ENCODE results near the gene GPR21.

GPR21 gene

DNA sequence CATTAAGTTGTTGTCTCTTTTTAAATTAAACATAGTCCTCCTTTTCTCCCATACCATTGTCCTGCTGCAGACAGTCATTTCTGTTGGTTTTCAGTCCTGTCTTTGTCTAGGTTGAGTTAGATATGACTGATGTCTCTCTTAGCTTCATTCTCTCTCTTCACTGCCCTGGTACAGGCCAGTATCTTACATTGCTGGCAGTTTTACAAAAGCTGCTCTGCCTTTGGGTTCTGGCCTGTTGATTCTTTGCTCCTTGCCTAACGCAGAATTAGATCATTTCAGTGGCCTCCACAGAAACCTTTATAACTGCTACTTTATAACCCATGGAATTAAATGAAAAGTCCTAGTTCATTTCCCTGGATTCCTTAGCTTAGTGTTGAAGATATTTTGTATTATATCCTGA, 33.7 kb downstream of the GPR21 start:
- Histone ChIP-seq H3K4me2 (ENCODE audit: low read length) (no peak overlapping the region), H3K9me3 (replicated peaks; ENCODE audit: low read length) (no peaks in the 10 kb centered on the region), H3K4me1 (ENCODE audit: control insufficient read depth, insufficient read depth, low read length) (peaks cover 49% of the 10 kb centered on the region), H3K27me3 (ENCODE audit: control insufficient read depth, insufficient read depth, low read length) (no peaks in the 10 kb centered on the region), H3K36me3 (ENCODE audit: insufficient read depth, low read length) (peaks cover 22% of the 10 kb centered on the region), H3K4me3 (ENCODE audit: low read length) (no peak overlapping the region), H3K9ac (ENCODE audit: low read depth, low read length) (no peak overlapping the region)

DNA sequence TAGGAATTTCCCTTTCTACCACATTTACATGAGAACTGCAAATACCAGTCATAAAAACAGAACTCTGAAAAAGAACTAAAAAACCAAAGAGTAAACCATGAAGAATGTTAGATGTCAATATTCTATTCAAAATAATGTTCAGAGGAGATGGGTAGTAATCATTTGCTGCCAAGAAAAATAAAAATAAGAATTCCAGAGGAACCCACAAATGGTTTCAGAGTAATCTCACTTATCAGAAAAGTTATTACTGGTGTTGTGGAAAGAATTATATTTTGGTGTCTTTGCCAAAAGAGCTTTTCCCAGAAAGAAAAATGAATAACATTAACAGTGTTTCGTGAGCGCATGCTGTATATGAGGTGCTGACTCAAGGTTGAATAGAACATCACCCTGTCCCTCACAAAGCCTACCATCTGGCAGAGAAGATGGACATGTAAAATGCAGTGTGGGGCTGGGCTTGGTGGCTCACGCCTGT, 35.6 kb downstream of the GPR21 start:
- Histone ChIP-seq H3K36me3 (ENCODE audit: insufficient read depth, low read length) (peaks cover 22% of the 10 kb centered on the region), H3K9ac (ENCODE audit: low read depth, low read length) (peak overlapping the region; percentile 72), H3K4me2 (ENCODE audit: low read length) (no peak overlapping the region), H3K4me1 (ENCODE audit: control insufficient read depth, insufficient read depth, low read length) (peaks cover 37% of the 10 kb centered on the region), H3K9me3 (replicated peaks; ENCODE audit: low read length) (no peaks in the 10 kb centered on the region), H3K4me3 (ENCODE audit: low read length) (no peak overlapping the region), H3K27me3 (ENCODE audit: control insufficient read depth, insufficient read depth, low read length) (no peaks in the 10 kb centered on the region)

DNA sequence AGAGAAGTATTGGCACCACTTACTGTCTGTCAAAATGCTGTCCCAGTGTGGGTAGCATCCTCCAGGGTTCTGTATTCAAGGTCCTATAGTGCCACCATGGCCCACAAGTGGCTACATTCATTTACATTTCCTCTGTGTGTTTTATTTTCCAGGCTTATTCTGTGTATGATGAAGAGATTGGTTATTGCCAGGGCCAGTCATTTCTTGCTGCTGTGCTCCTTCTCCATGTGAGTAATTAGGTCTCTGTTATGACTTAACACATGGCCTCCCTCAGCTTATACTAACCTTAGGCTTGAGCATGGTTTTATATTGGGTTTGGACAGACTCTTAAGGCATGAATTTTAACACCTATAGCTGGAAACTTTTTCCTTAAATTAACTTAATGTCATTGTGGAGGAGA, 36.7 kb downstream of the GPR21 start:
- Histone ChIP-seq H3K36me3 (ENCODE audit: insufficient read depth, low read length) (peaks cover 26% of the 10 kb centered on the region), H3K4me3 (ENCODE audit: low read length) (no peak overlapping the region), H3K9ac (ENCODE audit: low read depth, low read length) (no peak overlapping the region), H3K9me3 (replicated peaks; ENCODE audit: low read length) (no peaks in the 10 kb centered on the region), H3K4me2 (ENCODE audit: low read length) (no peak overlapping the region), H3K4me1 (ENCODE audit: control insufficient read depth, insufficient read depth, low read length) (peaks cover 42% of the 10 kb centered on the region), H3K27me3 (ENCODE audit: control insufficient read depth, insufficient read depth, low read length) (no peaks in the 10 kb centered on the region)

DNA sequence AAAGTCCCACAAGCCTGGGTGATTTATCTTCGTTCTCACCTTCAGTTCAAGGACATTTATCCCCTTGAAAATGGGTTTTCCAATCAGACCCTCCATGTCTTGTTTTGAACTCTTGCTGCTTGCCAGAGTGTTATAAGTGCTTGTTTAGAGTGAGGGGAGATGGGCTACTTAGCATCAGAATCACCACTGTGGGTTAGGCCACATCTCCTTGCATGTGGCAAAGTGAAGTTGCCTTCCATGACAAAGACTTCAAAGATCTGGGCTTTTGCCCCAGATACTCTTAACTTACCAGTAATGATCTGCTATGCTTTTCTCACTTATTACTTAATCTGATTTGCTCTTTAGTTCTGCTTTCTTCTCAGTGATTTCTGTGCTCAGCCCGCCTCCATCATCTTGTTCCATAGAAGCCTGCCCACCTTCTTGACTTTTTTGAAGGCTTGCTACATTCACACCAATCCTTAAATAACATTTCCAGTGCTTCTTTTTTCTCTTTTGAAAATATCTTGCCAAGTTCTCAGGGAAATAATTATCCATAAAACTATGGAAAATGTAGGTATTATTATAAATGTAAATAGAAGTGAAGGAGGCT, 39.0 kb downstream of the GPR21 start:
- Histone ChIP-seq H3K9ac (ENCODE audit: low read depth, low read length) (no peak overlapping the region), H3K4me2 (ENCODE audit: low read length) (no peak overlapping the region), H3K4me1 (ENCODE audit: control insufficient read depth, insufficient read depth, low read length) (peaks cover 37% of the 10 kb centered on the region), H3K4me3 (ENCODE audit: low read length) (no peak overlapping the region), H3K9me3 (replicated peaks; ENCODE audit: low read length) (no peaks in the 10 kb centered on the region), H3K27me3 (ENCODE audit: control insufficient read depth, insufficient read depth, low read length) (no peaks in the 10 kb centered on the region), H3K36me3 (ENCODE audit: insufficient read depth, low read length) (peaks cover 13% of the 10 kb centered on the region)

DNA sequence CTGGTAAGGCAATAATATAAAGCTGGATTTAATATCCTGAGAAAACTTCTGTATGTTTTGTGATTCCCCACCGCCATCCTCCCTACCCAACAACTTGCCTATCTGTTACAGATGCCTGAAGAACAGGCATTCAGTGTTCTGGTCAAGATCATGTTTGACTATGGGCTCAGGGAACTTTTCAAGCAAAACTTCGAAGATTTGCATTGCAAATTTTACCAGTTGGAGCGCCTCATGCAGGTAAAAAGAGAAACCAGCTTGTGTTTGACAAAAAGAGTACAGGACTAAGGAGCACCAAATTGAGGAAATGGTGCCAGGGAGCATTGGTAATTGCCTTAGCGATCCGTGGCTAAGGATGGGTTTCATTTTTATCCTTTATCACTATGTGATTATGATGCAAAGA, 40.0 kb downstream of the GPR21 start:
- Histone ChIP-seq H3K9me3 (replicated peaks; ENCODE audit: low read length) (no peaks in the 10 kb centered on the region), H3K4me2 (ENCODE audit: low read length) (peak overlapping the region; percentile 2), H3K27me3 (ENCODE audit: control insufficient read depth, insufficient read depth, low read length) (no peaks in the 10 kb centered on the region), H3K4me1 (ENCODE audit: control insufficient read depth, insufficient read depth, low read length) (peaks cover 27% of the 10 kb centered on the region), H3K4me3 (ENCODE audit: low read length) (no peak overlapping the region), H3K9ac (ENCODE audit: low read depth, low read length) (peak overlapping the region; percentile 34), H3K36me3 (ENCODE audit: insufficient read depth, low read length) (peaks cover 9% of the 10 kb centered on the region)

DNA sequence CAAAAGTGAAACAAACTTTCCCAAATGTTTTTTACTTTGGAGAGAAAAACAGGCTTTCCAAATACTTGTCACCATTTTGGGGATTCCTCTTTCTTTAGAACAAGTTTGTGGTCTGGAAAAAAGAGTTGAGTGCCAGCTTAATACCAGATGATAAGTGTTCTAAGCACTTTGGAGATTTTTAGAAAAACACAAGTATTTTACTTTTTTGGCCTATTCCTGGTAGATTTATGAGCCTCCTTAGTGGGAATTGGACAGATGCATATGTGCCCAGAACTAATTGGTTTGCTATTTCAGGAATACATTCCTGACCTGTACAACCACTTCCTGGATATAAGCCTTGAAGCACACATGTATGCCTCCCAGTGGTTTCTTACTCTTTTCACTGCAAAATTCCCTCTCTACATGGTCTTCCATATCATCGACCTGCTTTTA, 40.5 kb downstream of the GPR21 start:
- H3K27me3 ChIP-seq (ENCODE audit: control insufficient read depth, insufficient read depth, low read length), result no peaks in the 10 kb centered on the region
- H3K4me3 ChIP-seq (ENCODE audit: low read length), result no peak overlapping the region
- peaks cover 24% of the 10 kb centered on the region for H3K4me1 ChIP-seq (ENCODE audit: control insufficient read depth, insufficient read depth, low read length)
- peak overlapping the region; percentile 34 for H3K9ac ChIP-seq (ENCODE audit: low read depth, low read length)
- H3K4me2 ChIP-seq (ENCODE audit: low read length), result peak overlapping the region; percentile 2
- H3K9me3 ChIP-seq (replicated peaks; ENCODE audit: low read length), result no peaks in the 10 kb centered on the region
- peaks cover 9% of the 10 kb centered on the region for H3K36me3 ChIP-seq (ENCODE audit: insufficient read depth, low read length)

DNA sequence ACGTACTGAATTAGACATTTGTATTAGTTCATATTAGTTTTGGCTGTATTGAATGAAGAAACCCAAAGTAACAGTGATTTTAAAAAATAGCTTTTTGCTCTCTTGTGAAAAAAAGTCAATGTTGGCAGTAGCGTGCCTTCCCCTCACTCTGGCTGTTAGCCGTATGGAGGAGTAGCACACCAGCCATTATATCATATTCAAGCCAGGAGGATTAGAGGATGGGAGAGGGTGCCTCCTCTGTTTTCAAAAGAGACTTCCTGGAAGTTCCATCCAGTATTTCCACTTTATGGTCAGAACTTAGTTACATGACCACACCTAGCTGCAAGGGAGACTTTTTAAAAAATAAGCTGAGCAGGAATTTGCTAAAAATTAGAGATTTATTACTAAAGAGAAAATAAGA, 41.2 kb downstream of the GPR21 start:
- peak overlapping the region; percentile 10 for H3K9ac ChIP-seq (ENCODE audit: low read depth, low read length)
- no peaks in the 10 kb centered on the region for H3K27me3 ChIP-seq (ENCODE audit: control insufficient read depth, insufficient read depth, low read length)
- H3K9me3 ChIP-seq (replicated peaks; ENCODE audit: low read length), result no peaks in the 10 kb centered on the region
- H3K4me2 ChIP-seq (ENCODE audit: low read length), result no peak overlapping the region
- peaks cover 13% of the 10 kb centered on the region for H3K36me3 ChIP-seq (ENCODE audit: insufficient read depth, low read length)
- H3K4me3 ChIP-seq (ENCODE audit: low read length), result no peak overlapping the region
- peaks cover 20% of the 10 kb centered on the region for H3K4me1 ChIP-seq (ENCODE audit: control insufficient read depth, insufficient read depth, low read length)

DNA sequence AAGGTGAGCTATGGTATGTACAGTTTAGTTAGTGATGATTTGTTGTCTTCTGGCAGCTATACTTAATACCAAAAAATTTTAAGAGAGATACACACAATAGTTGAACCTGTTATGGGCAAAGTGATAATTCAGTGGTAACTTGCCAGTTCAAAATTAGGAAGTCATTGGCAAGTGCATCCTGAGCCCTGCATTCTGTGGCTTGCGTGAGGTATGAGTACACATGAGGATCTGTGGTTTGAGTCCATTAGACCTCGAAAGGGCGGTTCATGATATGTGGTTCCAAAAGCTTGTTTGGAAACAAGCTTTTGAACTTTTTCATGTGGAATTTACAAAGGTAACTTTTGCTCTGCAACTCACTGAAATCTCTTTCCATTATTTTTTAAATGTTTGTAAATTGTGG, 47.0 kb downstream of the GPR21 start:
- H3K4me3 ChIP-seq (ENCODE audit: low read length), result no peak overlapping the region
- no peak overlapping the region for H3K9ac ChIP-seq (ENCODE audit: low read depth, low read length)
- H3K9me3 ChIP-seq (replicated peaks; ENCODE audit: low read length), result no peaks in the 10 kb centered on the region
- H3K4me2 ChIP-seq (ENCODE audit: low read length), result no peak overlapping the region
- H3K4me1 ChIP-seq (ENCODE audit: control insufficient read depth, insufficient read depth, low read length), result no peaks in the 10 kb centered on the region
- peaks cover 38% of the 10 kb centered on the region for H3K36me3 ChIP-seq (ENCODE audit: insufficient read depth, low read length)
- no peaks in the 10 kb centered on the region for H3K27me3 ChIP-seq (ENCODE audit: control insufficient read depth, insufficient read depth, low read length)

DNA sequence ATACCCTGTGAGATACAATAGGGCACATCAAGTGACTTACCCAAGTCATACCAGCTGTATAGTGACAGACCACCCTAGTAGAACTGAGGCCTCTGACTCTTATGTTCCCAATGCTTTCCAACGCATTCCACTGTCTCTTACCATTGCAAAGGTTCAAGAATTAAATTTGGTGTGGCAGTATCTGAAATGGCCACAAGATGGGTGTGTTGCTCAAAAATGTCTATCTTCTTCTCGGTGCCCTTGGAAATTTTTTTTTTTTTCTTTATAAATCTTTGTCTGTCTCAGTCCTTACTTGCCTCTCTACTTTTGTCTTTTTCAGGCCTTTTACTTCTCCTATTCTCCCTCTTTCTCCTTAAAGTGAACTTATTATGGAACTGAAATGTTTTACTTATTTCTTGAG, 48.4 kb downstream of the GPR21 start:
- H3K4me3 ChIP-seq (ENCODE audit: low read length), result no peak overlapping the region
- H3K9me3 ChIP-seq (replicated peaks; ENCODE audit: low read length), result no peaks in the 10 kb centered on the region
- H3K4me1 ChIP-seq (ENCODE audit: control insufficient read depth, insufficient read depth, low read length), result no peaks in the 10 kb centered on the region
- no peaks in the 10 kb centered on the region for H3K27me3 ChIP-seq (ENCODE audit: control insufficient read depth, insufficient read depth, low read length)
- H3K4me2 ChIP-seq (ENCODE audit: low read length), result no peak overlapping the region
- H3K9ac ChIP-seq (ENCODE audit: low read depth, low read length), result no peak overlapping the region
- H3K36me3 ChIP-seq (ENCODE audit: insufficient read depth, low read length), result peaks cover 42% of the 10 kb centered on the region

DNA sequence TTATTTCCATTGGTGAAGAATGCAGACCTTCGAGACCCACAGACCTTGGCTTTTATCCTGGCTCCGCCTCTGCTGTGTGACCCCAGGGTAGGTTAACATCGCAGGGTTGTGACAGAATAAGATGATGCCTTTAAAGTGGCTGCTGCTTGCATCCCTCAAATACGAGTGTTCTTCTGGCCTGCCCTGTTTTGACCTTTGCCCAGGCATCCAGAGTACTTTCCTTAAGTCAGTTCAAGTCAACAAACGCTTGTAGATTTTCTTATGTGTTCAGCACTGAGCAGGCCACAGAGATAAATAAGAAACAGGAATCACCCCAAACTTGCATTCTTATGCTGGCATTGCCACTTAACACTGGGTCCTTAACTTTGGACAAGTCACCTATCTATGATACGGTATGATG, 50.2 kb downstream of the GPR21 start:
- Histone ChIP-seq H3K9me3 (replicated peaks; ENCODE audit: low read length) (no peaks in the 10 kb centered on the region), H3K36me3 (ENCODE audit: insufficient read depth, low read length) (peaks cover 53% of the 10 kb centered on the region)

DNA sequence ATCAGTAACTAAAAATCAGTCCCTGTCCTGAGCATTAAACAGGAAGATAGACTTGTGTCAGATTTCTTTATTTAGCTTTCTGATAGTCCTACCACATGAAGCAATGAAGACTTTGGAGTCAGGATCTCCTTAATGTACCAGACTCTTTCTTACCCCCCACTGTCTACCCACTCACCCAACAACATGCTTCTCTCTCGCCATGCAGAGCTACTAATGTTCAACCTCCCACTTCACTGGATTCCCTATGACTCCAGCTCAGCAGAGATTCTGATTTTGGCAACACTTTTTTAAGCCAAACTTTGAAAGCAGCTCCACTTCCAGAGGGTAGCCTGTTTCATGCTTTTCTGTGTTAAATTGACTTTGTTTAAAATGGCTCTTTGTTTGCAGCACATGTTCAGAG, 50.8 kb downstream of the GPR21 start:
- H3K36me3 ChIP-seq (ENCODE audit: insufficient read depth, low read length), result peaks cover 54% of the 10 kb centered on the region
- no peaks in the 10 kb centered on the region for H3K27me3 ChIP-seq (ENCODE audit: control insufficient read depth, insufficient read depth, low read length)
- H3K4me2 ChIP-seq (ENCODE audit: low read length), result no peak overlapping the region
- no peak overlapping the region for H3K9ac ChIP-seq (ENCODE audit: low read depth, low read length)
- H3K9me3 ChIP-seq (replicated peaks; ENCODE audit: low read length), result no peaks in the 10 kb centered on the region
- H3K4me3 ChIP-seq (ENCODE audit: low read length), result no peak overlapping the region
- no peaks in the 10 kb centered on the region for H3K4me1 ChIP-seq (ENCODE audit: control insufficient read depth, insufficient read depth, low read length)

More for the DNA sequence above, 50.2 kb downstream of the GPR21 start:
- Histone ChIP-seq H3K4me3 (ENCODE audit: low read length) (no peak overlapping the region), H3K9ac (ENCODE audit: low read depth, low read length) (no peak overlapping the region), H3K27me3 (ENCODE audit: control insufficient read depth, insufficient read depth, low read length) (no peaks in the 10 kb centered on the region), H3K4me1 (ENCODE audit: control insufficient read depth, insufficient read depth, low read length) (no peaks in the 10 kb centered on the region), H3K4me2 (ENCODE audit: low read length) (no peak overlapping the region)
